RPMI8226 (cell line): ENCODE results near the gene NRIP1.

Experiments
- DNase-seq: peaks from one replicate; pipeline ENCODE4 v3.0.0-alpha.2; 2015

The NRIP1 gene, protein sequence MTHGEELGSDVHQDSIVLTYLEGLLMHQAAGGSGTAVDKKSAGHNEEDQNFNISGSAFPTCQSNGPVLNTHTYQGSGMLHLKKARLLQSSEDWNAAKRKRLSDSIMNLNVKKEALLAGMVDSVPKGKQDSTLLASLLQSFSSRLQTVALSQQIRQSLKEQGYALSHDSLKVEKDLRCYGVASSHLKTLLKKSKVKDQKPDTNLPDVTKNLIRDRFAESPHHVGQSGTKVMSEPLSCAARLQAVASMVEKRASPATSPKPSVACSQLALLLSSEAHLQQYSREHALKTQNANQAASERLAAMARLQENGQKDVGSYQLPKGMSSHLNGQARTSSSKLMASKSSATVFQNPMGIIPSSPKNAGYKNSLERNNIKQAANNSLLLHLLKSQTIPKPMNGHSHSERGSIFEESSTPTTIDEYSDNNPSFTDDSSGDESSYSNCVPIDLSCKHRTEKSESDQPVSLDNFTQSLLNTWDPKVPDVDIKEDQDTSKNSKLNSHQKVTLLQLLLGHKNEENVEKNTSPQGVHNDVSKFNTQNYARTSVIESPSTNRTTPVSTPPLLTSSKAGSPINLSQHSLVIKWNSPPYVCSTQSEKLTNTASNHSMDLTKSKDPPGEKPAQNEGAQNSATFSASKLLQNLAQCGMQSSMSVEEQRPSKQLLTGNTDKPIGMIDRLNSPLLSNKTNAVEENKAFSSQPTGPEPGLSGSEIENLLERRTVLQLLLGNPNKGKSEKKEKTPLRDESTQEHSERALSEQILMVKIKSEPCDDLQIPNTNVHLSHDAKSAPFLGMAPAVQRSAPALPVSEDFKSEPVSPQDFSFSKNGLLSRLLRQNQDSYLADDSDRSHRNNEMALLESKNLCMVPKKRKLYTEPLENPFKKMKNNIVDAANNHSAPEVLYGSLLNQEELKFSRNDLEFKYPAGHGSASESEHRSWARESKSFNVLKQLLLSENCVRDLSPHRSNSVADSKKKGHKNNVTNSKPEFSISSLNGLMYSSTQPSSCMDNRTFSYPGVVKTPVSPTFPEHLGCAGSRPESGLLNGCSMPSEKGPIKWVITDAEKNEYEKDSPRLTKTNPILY (N-terminal part only)

GRCh38 chr21:15064576-15065391 lies at the start of gene NRIP1:
TSS of gene NRIP1 (minus strand) at chr21:15065000. CDS start at chr21:14968192, 96,808 bp downstream.
- peak; percentile 89 for DNase-seq

GRCh38 chr21:15112858-15113257 lies 48.1 kb upstream of the NRIP1 start:
- no peak for DNase-seq

- no peak for DNase-seq
Observed at GRCh38 chr21:15108801-15109200, 44.0 kb upstream of the NRIP1 start.

DNA sequence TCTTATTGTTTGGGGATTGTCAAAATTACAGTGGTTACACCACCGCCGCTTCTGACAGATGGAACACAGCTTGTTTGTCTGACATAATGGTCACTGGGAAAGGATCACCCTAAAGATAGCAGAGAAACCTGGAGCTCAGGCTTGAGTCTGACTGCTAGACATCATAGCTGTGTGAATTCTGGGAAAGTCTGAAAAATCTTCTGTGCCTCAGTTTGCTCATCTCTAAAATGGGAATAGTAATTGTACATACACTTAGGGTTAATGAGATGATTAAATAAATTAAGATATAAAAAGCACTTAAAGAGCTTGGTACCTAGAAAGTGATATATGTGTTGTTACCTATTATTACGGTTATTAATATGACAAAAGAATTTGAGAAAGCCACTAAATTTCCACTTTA lies 39.7 kb upstream of the NRIP1 start:
- no peak for DNase-seq

GRCh38 chr21:15098908-15099307 lies 34.1 kb upstream of the NRIP1 start:
- peak; percentile 23 for DNase-seq

DNA sequence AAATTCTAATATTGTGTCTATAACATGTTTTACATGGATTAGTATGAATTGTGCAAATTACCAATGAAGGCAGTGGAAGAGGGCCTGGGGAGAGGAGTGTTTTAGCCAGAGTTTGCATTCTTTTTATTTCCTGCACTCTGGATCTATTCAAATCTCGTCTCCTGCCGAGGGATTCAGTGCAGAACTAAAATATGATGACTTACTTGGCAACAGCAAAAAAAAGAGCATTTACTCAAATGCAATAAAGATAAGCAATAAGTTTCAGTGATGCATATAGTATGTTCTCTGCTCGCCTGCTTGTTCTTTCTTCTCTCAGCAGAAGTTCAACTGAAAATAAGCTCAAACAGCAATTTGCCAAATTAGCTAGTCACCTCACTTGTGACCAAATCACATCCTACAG lies 33.4 kb upstream of the NRIP1 start:
- DNase-seq: no peak

DNA sequence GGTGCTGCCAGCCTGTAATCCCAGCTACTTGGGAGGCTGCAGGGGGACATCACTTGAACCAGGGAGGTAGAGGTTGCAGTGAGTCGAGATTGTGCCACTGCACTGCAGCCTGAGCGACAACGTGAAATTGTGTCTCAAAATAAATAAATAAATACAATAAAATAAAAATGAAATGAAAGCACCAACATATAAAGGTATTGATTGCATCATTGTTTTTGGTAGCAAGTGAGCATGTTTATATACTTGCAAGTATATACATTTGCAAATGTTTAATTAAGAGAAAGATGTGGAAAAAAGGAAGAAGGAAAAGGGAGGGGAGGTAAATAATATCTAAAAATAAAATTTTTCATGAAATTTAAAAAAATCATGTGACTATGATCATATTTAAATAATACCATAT lies 32.8 kb upstream of the NRIP1 start:
- no peak for DNase-seq

- no peak for DNase-seq
Observed at GRCh38 chr21:15096146-15096545, 31.3 kb upstream of the NRIP1 start.

DNA sequence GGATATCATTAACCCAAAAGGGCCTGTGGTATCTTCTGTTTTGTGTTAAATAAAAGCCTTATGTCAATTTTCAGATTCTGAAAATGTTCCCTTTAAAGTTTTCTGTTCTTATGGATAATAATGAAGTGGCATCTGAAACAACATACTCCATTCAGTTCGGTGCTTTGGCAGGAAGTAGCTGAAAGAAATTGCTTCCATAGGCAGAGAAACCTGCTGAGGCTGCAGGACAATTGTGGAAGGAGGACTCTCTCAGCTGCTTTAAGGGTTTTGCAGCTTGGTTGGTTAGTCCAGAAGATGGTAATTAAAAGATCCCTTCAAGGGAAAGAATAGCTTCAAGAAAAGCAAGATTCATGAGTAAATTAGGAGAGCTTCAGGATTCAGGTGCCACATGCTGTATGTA lies 30.5 kb upstream of the NRIP1 start:
- DNase-seq: peak; percentile 72

GRCh38 chr21:15094706-15095105 lies 29.9 kb upstream of the NRIP1 start:
- DNase-seq: no peak

GRCh38 chr21:15093216-15093615 lies 28.4 kb upstream of the NRIP1 start:
- no peak for DNase-seq

DNA sequence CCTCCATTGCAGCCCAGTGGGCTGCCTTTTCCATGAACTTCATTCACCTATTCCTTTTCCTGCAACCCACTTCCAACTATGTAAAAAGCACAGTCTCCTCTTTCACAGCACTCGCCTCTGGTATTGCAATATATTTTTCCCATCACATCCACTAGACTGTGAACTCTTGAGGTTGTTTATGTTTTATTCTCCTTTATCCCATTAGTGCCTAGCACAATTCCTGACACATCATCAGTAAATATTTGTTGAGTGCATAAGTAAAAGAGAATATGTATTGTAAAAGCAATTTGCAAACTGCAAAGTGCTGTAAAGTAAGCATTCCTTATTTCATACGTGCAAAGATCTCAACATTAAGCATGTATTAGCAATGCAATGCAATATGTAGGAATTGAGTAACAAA lies 27.9 kb upstream of the NRIP1 start:
- no peak for DNase-seq

DNA sequence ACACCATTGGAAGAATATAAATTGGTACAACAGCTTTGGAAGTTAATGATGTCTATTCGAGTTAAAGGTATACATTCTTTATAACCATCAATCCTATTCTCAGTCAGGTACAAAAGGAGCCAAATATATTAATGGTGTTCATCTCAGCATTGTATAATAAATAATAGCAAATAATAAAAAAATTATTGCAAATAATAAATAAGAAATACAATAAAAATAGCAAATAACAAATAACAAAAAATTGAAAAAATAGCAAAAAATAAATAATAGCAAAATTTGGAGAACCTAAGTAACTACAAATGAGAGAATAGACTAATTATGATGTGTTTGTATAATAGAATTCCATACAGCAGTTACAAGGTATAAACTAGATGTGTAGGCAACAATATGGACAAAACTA lies 25.6 kb upstream of the NRIP1 start:
- DNase-seq: no peak

- no peak for DNase-seq
Observed at GRCh38 chr21:15088488-15088887, 23.7 kb upstream of the NRIP1 start.

- no peak for DNase-seq
Observed at GRCh38 chr21:15084668-15085067, 19.9 kb upstream of the NRIP1 start.

GRCh38 chr21:15080526-15080925 lies 15.7 kb upstream of the NRIP1 start:
- no peak for DNase-seq

GRCh38 chr21:15079269-15079668 lies 14.5 kb upstream of the NRIP1 start:
- DNase-seq: no peak

- no peak for DNase-seq
Observed at GRCh38 chr21:15078180-15078579, 13.4 kb upstream of the NRIP1 start.

- DNase-seq: no peak
Observed at GRCh38 chr21:15077529-15078145, 12.8 kb upstream of the NRIP1 start.

DNA sequence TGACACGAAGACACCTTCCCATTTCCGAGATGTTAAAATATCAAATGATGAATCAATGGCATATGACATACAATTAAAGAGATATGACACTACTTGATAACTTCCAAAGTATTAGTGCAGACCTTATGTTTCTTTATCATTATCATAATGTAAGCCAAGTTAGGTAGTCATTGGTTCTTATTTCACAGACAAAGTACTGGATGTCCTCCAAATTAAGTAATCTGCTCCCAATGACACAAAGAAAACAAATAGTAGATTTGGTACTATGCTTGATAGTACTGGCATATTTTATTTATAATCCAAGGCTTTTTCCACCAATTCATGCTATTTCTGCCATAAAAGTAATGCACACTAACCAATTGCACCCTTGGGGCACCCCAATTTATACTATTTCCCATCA lies 11.9 kb upstream of the NRIP1 start:
- no peak for DNase-seq

- DNase-seq: no peak
Observed at GRCh38 chr21:15071009-15071408, 6.2 kb upstream of the NRIP1 start.

DNA sequence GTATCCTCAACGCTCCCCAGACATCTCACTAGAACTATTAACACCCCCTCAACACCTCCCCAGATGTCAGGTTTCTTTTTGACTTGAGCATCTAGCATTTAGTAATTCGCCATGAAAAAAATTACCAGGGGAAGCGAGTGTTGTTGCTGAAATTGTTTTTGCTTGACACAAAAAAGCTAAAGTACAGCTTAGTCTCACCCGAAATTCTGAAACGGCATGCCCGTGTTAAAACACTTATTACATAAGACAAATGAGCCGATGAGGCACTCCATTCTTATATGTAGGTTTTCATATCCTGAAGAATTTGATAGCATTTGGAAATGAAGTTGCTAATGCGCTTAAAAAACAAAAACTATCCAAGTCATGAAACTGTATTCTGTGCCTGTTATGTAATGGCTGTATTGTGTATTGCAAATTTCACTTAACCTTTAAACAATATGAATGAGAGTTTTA lies 1.3 kb upstream of the NRIP1 start:
- DNase-seq: no peak
